ENCODE measurements around the gene SHC3. TPM values are rescaled to one million over a fixed set of nuclear protein-coding genes. Genes with fewer than 3 reads are reported as not detected.

SHC3 gene
- total RNA-seq, 1 experiment from 2014 or later, result 1.8 TPM

DNA sequence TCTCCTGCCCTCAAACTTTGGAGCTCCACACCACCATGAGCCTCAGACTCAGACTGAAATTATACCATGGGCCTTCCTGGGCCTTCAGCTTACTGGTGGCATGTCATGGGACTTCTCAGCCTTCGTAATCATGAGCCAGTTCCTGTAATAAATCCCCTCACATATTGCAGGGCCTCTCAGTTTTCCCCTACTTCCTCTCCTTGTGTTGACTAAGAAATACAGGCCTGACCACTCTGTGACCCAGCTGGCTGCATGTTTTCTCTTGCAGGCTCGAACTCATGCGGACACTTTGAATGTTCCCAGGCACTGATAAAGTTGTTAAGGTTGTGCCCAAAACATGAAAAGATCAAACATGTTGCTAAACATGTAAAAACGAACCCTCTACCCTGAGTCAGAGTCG, 26.2 kb upstream of the SHC3 start:
- peaks cover 1 to 3% of the 10 kb centered on the region in 2 experiments; a peak in 3 of 5 replicates for H3K9me3 Mint-ChIP-seq
- no peak overlapping the region for H2AK5ac ChIP-seq (ENCODE audit: insufficient read length, low read length)
- H3K4me2 ChIP-seq (ENCODE audit: insufficient read depth, insufficient read length, low read length), result no peak overlapping the region
- H4K8ac ChIP-seq (replicated peaks; ENCODE audit: insufficient read length, low read depth, low read length), result no peak overlapping the region
- H3K23ac ChIP-seq (ENCODE audit: insufficient read length, low read depth, low read length), result no peak overlapping the region
- H2BK20ac ChIP-seq (ENCODE audit: low read depth, low read length, poor library complexity, severe bottlenecking), result no peak overlapping the region
- H3K27ac ChIP-seq (ENCODE audit: insufficient read length, low read depth, low read length), result no peak overlapping the region
- H3K4me1 Mint-ChIP-seq, result peaks cover 6 to 8% of the 10 kb centered on the region in 2 experiments
- H2BK12ac ChIP-seq (ENCODE audit: insufficient read length, low read depth, low read length), result no peak overlapping the region
- H4K91ac ChIP-seq (ENCODE audit: insufficient read length, low read depth, low read length), result no peak overlapping the region
- no peak overlapping the region for H2AFZ ChIP-seq (ENCODE audit: low read length)
- H3K18ac ChIP-seq (ENCODE audit: insufficient read length, low read depth, low read length), result no peak overlapping the region
- H3K9ac ChIP-seq (ENCODE audit: extremely low read depth, insufficient read length, low read length), result no peak overlapping the region
- H3K9me3 ChIP-seq (ENCODE audit: control insufficient read depth, low read depth, low read length), result no peaks in the 10 kb centered on the region
- H3K56ac ChIP-seq (ENCODE audit: insufficient read length, low read depth, low read length), result no peak overlapping the region
- no peaks in the 10 kb centered on the region for H3K4me1 ChIP-seq (ENCODE audit: insufficient read depth, low read length)
- no peaks in the 10 kb centered on the region for H3K79me1 ChIP-seq (ENCODE audit: insufficient read depth, low read depth, low read length, poor library complexity, severe bottlenecking)
- no peak for DNase-seq
- H2BK120ac ChIP-seq (ENCODE audit: low read depth, low read length, poor library complexity, severe bottlenecking), result no peak overlapping the region
- no peaks in the 10 kb centered on the region for H3K23me2 ChIP-seq (ENCODE audit: insufficient read length, low read depth, low read length, poor library complexity, severe bottlenecking)
- no peak overlapping the region for H4K5ac ChIP-seq (ENCODE audit: insufficient read length, low read depth, low read length)
- H3K27me3 Mint-ChIP-seq (ENCODE audit: low read depth), result peaks cover 2% of the 10 kb centered on the region
- TF ChIP-seq, protein P1, sequence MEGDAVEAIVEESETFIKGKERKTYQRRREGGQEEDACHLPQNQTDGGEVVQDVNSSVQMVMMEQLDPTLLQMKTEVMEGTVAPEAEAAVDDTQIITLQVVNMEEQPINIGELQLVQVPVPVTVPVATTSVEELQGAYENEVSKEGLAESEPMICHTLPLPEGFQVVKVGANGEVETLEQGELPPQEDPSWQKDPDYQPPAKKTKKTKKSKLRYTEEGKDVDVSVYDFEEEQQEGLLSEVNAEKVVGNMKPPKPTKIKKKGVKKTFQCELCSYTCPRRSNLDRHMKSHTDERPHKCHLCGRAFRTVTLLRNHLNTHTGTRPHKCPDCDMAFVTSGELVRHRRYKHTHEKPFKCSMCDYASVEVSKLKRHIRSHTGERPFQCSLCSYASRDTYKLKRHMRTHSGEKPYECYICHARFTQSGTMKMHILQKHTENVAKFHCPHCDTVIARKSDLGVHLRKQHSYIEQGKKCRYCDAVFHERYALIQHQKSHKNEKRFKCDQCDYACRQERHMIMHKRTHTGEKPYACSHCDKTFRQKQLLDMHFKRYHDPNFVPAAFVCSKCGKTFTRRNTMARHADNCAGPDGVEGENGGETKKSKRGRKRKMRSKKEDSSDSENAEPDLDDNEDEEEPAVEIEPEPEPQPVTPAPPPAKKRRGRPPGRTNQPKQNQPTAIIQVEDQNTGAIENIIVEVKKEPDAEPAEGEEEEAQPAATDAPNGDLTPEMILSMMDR (conservative IDR thresholded peaks at IDR 0.05), result no peak
- H3K36me3 Mint-ChIP-seq (ENCODE audit: insufficient read depth in 1 of 3, low read depth in 3 of 3), result no peaks in the 10 kb centered on the region; a peak in 2 of 7 replicates
- H3K4me3 Mint-ChIP-seq, result no peak overlapping the region
- H3K4ac ChIP-seq (ENCODE audit: low read depth, low read length), result no peak overlapping the region
- H3K79me2 ChIP-seq (ENCODE audit: insufficient read depth, low read length), result no peaks in the 10 kb centered on the region
- H2BK15ac ChIP-seq (ENCODE audit: low read depth, low read length), result no peak overlapping the region
- H4K20me1 ChIP-seq (ENCODE audit: control insufficient read depth, insufficient read depth, insufficient read length), result no peaks in the 10 kb centered on the region
- H3K27me3 ChIP-seq (ENCODE audit: insufficient read depth, low read length), result no peaks in the 10 kb centered on the region
- no CpG with 5 or more reads among the region's 5 CpGs for WGBS (ENCODE audit: extremely low coverage, insufficient read length, low lambda C conversion rate)
- H2BK5ac ChIP-seq (ENCODE audit: insufficient read length, low read length), result no peak overlapping the region
- H3K27ac Mint-ChIP-seq, result no peak overlapping the region
- no peak overlapping the region for H3T11ph ChIP-seq (ENCODE audit: low read length)
- H3K14ac ChIP-seq (ENCODE audit: insufficient read depth, low read length), result no peak overlapping the region

Data from H9 (cell line).